Measurements from ENCODE around the gene NOTUM.

- TF ChIP-seq, protein P1, sequence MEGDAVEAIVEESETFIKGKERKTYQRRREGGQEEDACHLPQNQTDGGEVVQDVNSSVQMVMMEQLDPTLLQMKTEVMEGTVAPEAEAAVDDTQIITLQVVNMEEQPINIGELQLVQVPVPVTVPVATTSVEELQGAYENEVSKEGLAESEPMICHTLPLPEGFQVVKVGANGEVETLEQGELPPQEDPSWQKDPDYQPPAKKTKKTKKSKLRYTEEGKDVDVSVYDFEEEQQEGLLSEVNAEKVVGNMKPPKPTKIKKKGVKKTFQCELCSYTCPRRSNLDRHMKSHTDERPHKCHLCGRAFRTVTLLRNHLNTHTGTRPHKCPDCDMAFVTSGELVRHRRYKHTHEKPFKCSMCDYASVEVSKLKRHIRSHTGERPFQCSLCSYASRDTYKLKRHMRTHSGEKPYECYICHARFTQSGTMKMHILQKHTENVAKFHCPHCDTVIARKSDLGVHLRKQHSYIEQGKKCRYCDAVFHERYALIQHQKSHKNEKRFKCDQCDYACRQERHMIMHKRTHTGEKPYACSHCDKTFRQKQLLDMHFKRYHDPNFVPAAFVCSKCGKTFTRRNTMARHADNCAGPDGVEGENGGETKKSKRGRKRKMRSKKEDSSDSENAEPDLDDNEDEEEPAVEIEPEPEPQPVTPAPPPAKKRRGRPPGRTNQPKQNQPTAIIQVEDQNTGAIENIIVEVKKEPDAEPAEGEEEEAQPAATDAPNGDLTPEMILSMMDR (IDR thresholded peaks at IDR 0.05), result no peak
- TF ChIP-seq POLR2AphosphoS5 (IDR thresholded peaks at IDR 0.05), result no peak
- TF ChIP-seq POLR2A (IDR thresholded peaks at IDR 0.05), result no peak
These were observed 56.2 kb downstream of the NOTUM start for GRCh38 chr17:81904600-81905423.
